ENCODE data around the gene MUC12.
"Not testable (repeated sequence)": the region's sequence is repeated elsewhere in the genome, so short reads cannot be mapped to it uniquely, and the experiment has no call there.

The MUC12 gene

GRCh38 chr7:100985033-100985797, 15.8 kb downstream of the MUC12 start:
- not testable (repeated sequence) for DNase-seq (ENCODE audit: low spot score)

- no peak for DNase-seq (ENCODE audit: low spot score)
These were observed 22.3 kb downstream of the MUC12 start for GRCh38 chr7:100991631-100992030.

- not testable (repeated sequence) for DNase-seq (ENCODE audit: low spot score)
These were observed 22.9 kb downstream of the MUC12 start for GRCh38 chr7:100992280-100992679.

- not testable (repeated sequence) for DNase-seq (ENCODE audit: low spot score)
These were observed 25.3 kb downstream of the MUC12 start for GRCh38 chr7:100994671-100995070.

GRCh38 chr7:100998530-100998929, 29.2 kb downstream of the MUC12 start:
- not testable (repeated sequence) for DNase-seq (ENCODE audit: low spot score)

- not testable (repeated sequence) for DNase-seq (ENCODE audit: low spot score)
These were observed 30.0 kb downstream of the MUC12 start for GRCh38 chr7:100999334-100999733.

GRCh38 chr7:101000025-101000424, 30.7 kb downstream of the MUC12 start:
- not testable (repeated sequence) for DNase-seq (ENCODE audit: low spot score)

- DNase-seq (ENCODE audit: low spot score), result not testable (repeated sequence)
These were observed 33.0 kb downstream of the MUC12 start for GRCh38 chr7:101002333-101002732.

GRCh38 chr7:101007361-101007760, 38.0 kb downstream of the MUC12 start:
- not testable (repeated sequence) for DNase-seq (ENCODE audit: low spot score)

GRCh38 chr7:101009629-101010028, 40.3 kb downstream of the MUC12 start:
- DNase-seq (ENCODE audit: low spot score), result no peak

- DNase-seq (ENCODE audit: low spot score), result no peak
These were observed 43.6 kb downstream of the MUC12 start for GRCh38 chr7:101012931-101013330.

- no peak for DNase-seq (ENCODE audit: low spot score)
These were observed 46.3 kb downstream of the MUC12 start for GRCh38 chr7:101015626-101016025.

GRCh38 chr7:101017064-101017777, 47.9 kb downstream of the MUC12 start:
- peak; percentile 89 for DNase-seq (ENCODE audit: low spot score)

- DNase-seq (ENCODE audit: low spot score), result no peak
These were observed 49.2 kb downstream of the MUC12 start for GRCh38 chr7:101018271-101019167.

GRCh38 chr7:101020444-101020843, 51.1 kb downstream of the MUC12 start:
- DNase-seq (ENCODE audit: low spot score), result no peak

GRCh38 chr7:101021703-101022102, 52.3 kb downstream of the MUC12 start:
- no peak for DNase-seq (ENCODE audit: low spot score)

GRCh38 chr7:101023839-101024238, 54.5 kb downstream of the MUC12 start:
- no peak for DNase-seq (ENCODE audit: low spot score)

GRCh38 chr7:101031082-101031481, 61.7 kb downstream of the MUC12 start:
- DNase-seq (ENCODE audit: low spot score), result no peak

GRCh38 chr7:101035941-101036340, 66.6 kb downstream of the MUC12 start:
- no peak for DNase-seq (ENCODE audit: low spot score)

GRCh38 chr7:101041283-101041682, 71.9 kb downstream of the MUC12 start:
- not testable (repeated sequence) for DNase-seq (ENCODE audit: low spot score)

- DNase-seq (ENCODE audit: low spot score), result peak; percentile 82
These were observed 89.0 kb downstream of the MUC12 start for GRCh38 chr7:101058355-101058754.

- no peak for DNase-seq (ENCODE audit: low spot score)
These were observed 90.2 kb downstream of the MUC12 start for GRCh38 chr7:101059620-101059942.
